SKM-1 (cell line): ENCODE measurements around the gene CIT.

Experiments used
- DNase-seq: peaks from one replicate; lab custom pipeline; 2025; ENCODE audit not compliant: unreplicated experiment; lab: John Stamatoyannopoulos, UW

Gene CIT

GRCh38 chr12:119804011-119804641 lies 73.0 kb downstream of the CIT start:
- no peak for DNase-seq

DNA sequence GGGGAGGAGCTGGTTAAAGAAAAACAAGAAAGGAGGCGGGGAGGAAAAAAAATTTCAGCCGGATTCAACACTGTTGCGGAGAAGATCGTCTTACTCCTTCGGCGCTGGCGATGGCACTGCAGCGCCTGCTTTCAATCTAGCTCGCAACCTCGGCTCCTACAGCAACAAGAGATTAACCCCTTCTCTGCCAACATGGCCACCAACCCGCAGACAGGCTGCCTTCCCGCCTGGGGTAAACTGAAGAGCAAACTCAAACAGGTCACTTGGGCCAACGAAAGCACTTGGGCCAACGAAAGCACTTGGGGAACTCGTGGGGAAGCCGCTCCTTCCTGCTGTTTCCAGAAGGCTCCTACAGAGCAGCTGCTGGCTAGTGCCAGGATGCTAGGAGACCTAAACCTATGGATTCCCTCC lies 73.7 kb downstream of the CIT start:
- DNase-seq: no peak

DNA sequence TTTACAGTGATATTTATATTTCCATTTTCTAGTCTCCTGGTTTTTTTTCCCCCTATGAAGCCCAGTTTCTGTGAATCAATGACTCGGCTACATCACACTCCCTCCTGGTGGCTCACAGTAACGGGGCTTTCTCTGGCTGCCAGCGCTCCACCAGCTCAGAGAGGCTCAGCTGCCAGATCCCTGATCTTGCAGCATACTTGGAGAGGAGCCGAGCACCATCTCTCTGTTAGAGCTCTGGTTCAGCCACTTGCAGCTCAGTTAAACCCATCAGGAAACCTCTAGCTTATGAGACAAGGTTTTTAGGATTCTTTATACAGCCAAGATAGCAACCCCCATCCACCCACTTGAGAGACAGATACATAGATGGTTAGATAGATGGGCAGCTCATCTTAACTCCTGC lies 74.6 kb downstream of the CIT start:
- no peak for DNase-seq

DNA sequence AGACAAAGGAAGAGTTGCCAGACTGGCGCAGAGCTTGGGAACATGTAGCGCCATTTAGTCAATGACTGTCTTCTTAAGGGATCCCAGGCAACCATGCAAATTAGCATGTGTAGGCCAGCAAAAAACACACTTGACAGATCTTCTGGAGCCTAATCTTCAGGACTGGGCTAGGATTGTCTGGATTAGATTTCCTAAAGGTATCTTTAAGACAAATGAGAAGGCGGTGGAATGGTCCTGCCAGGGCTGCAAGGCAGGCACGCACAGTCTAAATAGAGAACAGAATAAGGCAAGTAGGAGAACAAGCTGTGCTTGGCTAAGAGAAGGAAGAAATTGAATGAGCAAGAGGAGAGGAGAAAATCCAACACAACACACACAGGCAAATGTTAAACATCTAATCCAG lies 80.0 kb downstream of the CIT start:
- no peak for DNase-seq

- no peak for DNase-seq
Measured at GRCh38 chr12:119796292-119796691, 80.8 kb downstream of the CIT start.

DNA sequence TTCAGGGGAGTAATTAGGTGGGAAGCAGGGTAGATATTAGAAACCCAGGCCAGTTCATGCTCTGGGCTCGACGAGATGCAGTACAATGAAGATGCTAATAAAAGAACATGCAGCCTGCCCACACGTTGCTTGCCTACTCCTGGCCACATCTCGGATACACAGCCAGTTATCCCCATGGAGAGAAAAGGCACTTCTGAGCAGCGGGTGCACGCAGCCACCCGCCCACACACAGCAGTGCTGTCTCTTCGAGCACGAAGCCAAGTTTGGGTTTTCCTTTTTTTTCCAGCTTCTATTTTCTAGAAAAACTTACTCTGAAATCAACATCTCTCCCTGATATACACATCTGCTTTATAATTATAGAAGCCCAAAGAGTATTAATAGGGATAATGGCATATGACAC lies 85.7 kb downstream of the CIT start:
- no peak for DNase-seq

DNA sequence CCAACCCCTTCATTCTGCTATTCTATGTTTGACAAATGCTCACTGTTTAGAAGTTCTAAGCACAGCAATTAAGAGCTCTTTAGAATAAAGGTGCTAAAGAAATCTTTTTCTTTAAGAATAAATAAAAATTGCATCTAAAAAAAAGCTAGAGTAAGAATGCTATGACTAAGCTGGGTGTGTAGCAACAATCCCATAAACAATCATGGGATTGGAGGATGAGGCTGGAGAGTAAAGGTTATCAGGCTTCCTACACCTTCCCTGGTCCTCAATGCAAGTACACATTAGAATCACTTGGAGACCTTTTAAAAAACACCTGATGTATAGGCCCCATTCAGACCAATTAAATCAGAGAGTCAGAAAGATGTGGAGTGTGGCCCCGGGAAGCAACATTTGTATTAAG lies 88.3 kb downstream of the CIT start:
- DNase-seq: no peak

GRCh38 chr12:119786539-119786938 lies 90.6 kb downstream of the CIT start:
- no peak for DNase-seq

GRCh38 chr12:119784673-119785072 lies 92.4 kb downstream of the CIT start:
- DNase-seq: no peak

DNA sequence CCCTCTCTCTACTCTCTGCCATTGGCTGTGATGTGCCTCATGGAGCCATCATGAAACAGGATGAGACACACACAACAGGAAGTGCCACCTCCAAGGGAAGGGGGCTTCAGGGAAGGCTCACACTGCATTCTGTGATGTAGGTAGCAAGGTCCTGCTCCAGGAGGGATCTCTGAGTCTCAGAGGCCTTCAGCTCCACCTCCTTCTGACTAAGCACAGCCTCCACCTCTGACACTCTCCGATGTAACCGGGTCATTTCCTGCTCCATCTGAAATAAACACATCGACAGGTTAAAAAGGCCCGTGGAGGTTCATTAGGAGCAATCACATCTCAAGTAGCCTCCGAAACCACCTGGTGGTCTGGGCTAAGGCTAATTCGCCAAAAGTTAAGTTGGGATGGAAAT lies 93.3 kb downstream of the CIT start:
- no peak for DNase-seq

- DNase-seq: no peak
Measured at GRCh38 chr12:119781804-119782203, 95.3 kb downstream of the CIT start.

GRCh38 chr12:119780786-119781434 lies 96.2 kb downstream of the CIT start:
- no peak for DNase-seq

DNA sequence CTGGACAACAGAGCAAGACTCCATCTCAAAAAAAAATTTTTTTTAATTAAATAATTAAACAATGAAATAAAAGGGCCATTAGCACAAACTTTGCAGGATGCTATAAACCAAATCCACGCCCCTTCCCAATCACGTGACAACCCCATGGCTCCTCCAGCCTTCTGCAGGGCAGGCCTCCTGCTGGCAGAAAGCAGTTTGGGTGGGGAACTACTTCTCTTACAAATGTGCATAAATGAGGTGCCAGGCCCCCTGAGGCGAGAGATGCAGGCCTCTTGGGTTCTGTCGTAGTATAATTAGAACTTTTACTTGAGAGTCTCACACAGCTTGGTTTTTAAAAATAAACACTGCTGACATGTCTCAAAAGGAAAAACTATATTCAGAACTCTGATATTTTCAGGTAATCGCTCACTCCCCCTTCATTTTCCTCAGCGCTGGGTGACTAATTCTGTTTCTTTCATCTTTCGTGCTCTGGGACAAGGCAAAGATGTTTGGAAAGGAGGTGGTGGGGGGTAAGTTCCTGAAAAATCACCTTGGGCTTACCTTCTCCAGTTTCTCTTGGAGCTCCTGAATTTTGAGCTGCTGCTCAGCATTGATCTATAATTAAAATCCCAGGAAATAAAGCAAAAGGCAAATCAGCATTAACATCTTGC lies 101.7 kb downstream of the CIT start:
- no peak for DNase-seq

- no peak for DNase-seq
Measured at GRCh38 chr12:119772431-119772830, 104.7 kb downstream of the CIT start.

DNA sequence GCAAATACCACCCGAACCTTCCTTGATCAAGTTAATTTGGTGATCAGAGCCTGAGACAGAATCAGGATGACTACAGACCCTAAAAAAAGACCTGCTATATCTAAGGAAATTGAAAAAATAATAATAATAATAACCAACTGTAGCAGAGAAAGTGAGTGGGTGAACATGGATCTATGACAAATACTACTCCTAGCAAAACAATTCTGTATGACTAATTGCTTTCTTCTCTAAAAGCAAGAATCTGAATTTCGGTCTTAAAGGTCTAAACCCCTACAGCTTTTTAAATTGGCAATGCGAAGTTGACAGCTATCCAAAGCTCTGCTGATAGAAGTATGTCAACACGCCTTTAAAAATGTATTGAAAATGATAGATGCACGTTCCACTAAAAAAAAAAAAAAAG lies 107.0 kb downstream of the CIT start:
- DNase-seq: no peak

GRCh38 chr12:119762619-119763018 lies 114.5 kb downstream of the CIT start:
- no peak for DNase-seq

DNA sequence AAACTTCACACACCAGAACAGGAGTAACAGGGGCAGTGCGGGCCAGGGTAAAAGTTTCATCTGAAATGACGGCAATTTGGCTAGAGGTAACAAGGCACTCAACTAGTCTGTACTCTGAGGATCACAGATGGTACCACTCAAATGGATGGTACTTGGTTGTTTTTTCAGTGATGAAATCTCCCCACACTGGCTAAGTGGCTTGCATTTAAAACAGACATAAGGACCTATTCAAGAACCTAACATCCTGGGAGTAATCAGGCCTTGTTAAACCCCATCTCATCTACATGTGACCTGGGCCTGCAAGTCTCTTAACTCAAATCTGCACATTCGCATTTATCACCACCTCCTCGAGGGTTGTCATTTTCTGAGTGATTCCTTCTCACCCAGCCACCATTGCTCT lies 118.4 kb downstream of the CIT start:
- no peak for DNase-seq

- DNase-seq: no peak
Measured at GRCh38 chr12:119758234-119758633, 118.9 kb downstream of the CIT start.

DNA sequence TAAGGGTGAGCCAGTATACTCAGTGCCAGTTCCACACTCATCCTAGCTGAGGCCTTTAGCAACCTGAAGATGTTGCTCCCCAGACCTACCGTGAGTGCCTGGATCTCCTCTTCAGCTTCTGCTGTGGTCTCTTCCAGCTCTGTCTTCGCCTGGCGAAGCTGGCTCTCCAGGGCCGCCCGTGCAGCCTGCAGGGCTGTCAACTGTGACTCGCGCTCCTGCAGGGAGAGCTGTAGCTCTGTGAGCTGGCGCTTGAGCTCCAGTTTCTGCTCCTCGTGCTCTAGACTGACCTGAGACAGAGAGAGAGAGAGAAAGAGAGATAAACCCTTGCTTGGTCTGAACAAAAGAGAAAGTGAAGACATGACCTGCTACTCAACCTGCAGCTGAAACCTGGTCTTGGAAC lies 125.2 kb downstream of the CIT start:
- DNase-seq: no peak

DNA sequence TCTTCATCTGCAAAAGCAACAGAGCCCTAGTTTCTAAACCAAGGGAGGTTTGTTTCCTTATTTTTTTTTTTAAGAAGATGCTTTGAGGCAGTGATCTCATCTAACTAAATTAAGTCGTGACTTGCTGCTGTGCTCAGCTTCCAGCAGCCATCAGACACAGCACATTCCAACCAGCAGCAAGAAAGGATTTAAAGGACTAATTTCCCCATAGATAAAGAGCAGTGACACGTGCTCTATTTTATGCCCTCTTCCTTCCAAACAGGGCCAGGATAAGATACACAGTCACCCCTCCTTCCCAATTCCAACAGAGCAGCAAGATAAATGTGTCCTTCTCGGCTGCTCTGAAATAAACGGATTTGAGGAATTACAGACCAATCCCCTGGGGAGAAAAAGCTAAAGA lies 127.5 kb downstream of the CIT start:
- no peak for DNase-seq

DNA sequence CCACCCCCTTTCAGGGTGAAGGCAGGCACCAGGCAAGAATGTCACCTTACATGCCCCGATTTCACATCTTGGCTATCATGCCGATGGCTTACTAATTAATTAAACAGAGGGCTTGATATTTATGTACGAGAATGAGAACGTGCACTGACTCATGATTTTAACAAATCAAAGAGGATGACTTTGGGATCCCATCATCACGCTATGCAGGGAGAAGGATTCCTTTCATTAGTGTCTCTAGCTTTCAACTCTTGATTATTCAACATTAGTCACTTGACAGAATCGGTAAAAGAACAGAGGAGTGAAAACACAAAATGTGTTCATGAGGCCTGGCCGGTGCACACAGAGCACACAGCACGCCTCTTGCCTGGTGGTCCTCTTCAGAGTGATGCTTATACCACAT lies 128.6 kb downstream of the CIT start:
- DNase-seq: no peak

DNA sequence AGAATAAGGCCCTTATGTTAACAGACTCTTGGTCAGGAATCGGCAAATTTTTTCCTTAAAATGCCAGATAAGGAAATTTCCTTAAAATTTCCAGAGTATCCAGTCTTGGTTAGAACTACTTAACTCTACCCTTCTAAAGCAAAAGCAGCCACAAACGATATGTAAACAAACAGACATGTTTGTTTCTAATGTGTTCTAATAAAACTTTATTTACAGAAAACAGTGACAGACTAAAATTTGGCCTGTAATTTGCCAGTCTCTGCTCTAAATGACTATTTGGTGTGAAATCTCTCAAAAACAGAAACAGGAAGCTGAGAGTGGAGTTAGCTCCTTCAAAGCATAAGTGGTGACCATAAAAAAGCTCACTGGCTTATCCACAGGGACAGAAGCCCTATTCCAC lies 131.0 kb downstream of the CIT start:
- no peak for DNase-seq
